Endodermal cell (in vitro differentiated cells): ENCODE data around the gene ANO7. TPM values are rescaled to one million over a fixed set of nuclear protein-coding genes. Genes with fewer than 3 reads are reported as not detected.

Experiments
- DNase-seq: peaks from one replicate; pipeline ENCODE4 v3.0.0-alpha.2; 2017
- H3K27ac ChIP-seq: 2 replicates; pipeline ENCODE4 v1.5.1; 2013; ENCODE audit warnings: mild to moderate bottlenecking, low read depth, low read length, moderate library complexity
- H3K27me3 ChIP-seq: 2 replicates; pipeline ENCODE4 v1.6.1; 2013; ENCODE audit warnings: mild to moderate bottlenecking, low read length, moderate library complexity; ENCODE audit not compliant: insufficient read depth, control insufficient read depth, poor library complexity, severe bottlenecking
- H3K36me3 ChIP-seq: 2 replicates; pipeline ENCODE4 v1.7.0; 2013; ENCODE audit warnings: mild to moderate bottlenecking, low read length, moderate library complexity; ENCODE audit not compliant: control insufficient read depth, insufficient read depth
- H3K4me1 ChIP-seq: one replicate; pipeline ENCODE4 v1.7.0; 2013; ENCODE audit warnings: low read length; ENCODE audit not compliant: control insufficient read depth, insufficient read depth
- H3K4me3 ChIP-seq: 2 replicates; pipeline ENCODE4 v1.5.1; 2013; ENCODE audit warnings: mild to moderate bottlenecking, low read length, moderate library complexity
- H3K9ac ChIP-seq: 2 replicates; pipeline ENCODE4 v1.6.1; 2013; ENCODE audit warnings: mild to moderate bottlenecking, low read length, moderate library complexity; ENCODE audit not compliant: poor library complexity, severe bottlenecking; ENCODE audit errors: extremely low read depth
- H3K9me3 ChIP-seq: 2 replicates; pipeline ENCODE4 v1.6.1; 2013; ENCODE audit warnings: mild to moderate bottlenecking, low read length, moderate library complexity; ENCODE audit not compliant: control insufficient read depth
- H3K27ac Mint-ChIP-seq: 2 replicates; pipeline ENCODE4 v1.8.0; 2020; ENCODE audit warnings: mixed read lengths
- H3K27me3 Mint-ChIP-seq: 2 replicates; pipeline ENCODE4 v1.8.0; 2021; ENCODE audit warnings: mild to moderate bottlenecking, mixed read lengths; ENCODE audit not compliant: insufficient read depth
- H3K36me3 Mint-ChIP-seq: 2 replicates; pipeline ENCODE4 v1.8.0; 2020; ENCODE audit warnings: low read depth, mixed read lengths
- H3K4me1 Mint-ChIP-seq: 2 replicates; pipeline ENCODE4 v1.8.0; 2020; ENCODE audit warnings: mixed read lengths
- H3K4me3 Mint-ChIP-seq: 2 replicates; pipeline ENCODE4 v1.8.0; 2020; ENCODE audit warnings: mild to moderate bottlenecking, moderate library complexity, mixed read lengths
- H3K9me3 Mint-ChIP-seq: 2 replicates; pipeline ENCODE4 v1.8.0; 2020; ENCODE audit warnings: mild to moderate bottlenecking, mixed read lengths
- WGBS, 2 experiments: methylation state at CpG; one replicate each; pipeline versions ENCODE4 v1.1.5 to v1.1.7; 2013; ENCODE audit warnings: missing lambda C conversion rate in 2 of 2, mixed read lengths in 1 of 2; ENCODE audit not compliant: insufficient coverage in 1 of 2, insufficient read length in 1 of 2; 5-methylcytosine and 5-hydroxymethylcytosine counted together
- total RNA-seq, 2 donors: library from RNA; stranded (reverse); fragmentation: NEBNext Ultra II Directional in 1 of 2; extraction: Animal tissue kit (Norgen Biotek cat#: 25700) in 1 of 2; gene quantifications; 2 replicates in 1 of 2; 3 replicates in 1 of 2; pipeline ENCODE4 v1.2.1, GENCODE V29; 2021
- TF ChIP-seq, protein P1 (sequence below): fragments of 200-600 bp; sonication (generic); conservative IDR thresholded peaks from 2 replicates; pipeline ENCODE4 v1.5.0; 2021; ENCODE audit warnings: antibody characterized with exemption, mild to moderate bottlenecking

The ANO7 gene
- total RNA-seq, 2 donors from 2014 or later = 8.1 to 8.5 TPM

DNA sequence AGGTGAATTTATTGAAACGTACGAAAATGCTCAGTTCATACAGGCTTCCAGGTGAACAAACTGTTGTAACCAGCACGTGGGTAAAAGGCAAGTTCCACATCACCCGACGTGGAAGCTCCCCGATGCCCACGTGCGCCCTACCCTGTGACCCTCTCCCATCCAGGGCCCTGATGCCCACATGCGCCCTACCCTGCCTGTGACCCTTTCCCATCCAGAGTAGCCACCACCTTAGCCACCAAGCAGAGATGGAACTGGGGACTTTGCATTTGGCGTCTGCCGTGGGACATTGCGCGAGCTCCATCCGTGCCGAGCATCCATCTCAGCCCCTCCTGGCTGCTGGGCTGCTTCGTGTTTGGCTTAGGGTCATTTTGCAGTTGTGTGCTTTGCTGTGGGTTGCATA lies 37.5 kb downstream of the ANO7 start:
- TF ChIP-seq, protein P1, sequence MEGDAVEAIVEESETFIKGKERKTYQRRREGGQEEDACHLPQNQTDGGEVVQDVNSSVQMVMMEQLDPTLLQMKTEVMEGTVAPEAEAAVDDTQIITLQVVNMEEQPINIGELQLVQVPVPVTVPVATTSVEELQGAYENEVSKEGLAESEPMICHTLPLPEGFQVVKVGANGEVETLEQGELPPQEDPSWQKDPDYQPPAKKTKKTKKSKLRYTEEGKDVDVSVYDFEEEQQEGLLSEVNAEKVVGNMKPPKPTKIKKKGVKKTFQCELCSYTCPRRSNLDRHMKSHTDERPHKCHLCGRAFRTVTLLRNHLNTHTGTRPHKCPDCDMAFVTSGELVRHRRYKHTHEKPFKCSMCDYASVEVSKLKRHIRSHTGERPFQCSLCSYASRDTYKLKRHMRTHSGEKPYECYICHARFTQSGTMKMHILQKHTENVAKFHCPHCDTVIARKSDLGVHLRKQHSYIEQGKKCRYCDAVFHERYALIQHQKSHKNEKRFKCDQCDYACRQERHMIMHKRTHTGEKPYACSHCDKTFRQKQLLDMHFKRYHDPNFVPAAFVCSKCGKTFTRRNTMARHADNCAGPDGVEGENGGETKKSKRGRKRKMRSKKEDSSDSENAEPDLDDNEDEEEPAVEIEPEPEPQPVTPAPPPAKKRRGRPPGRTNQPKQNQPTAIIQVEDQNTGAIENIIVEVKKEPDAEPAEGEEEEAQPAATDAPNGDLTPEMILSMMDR = no peak

DNA sequence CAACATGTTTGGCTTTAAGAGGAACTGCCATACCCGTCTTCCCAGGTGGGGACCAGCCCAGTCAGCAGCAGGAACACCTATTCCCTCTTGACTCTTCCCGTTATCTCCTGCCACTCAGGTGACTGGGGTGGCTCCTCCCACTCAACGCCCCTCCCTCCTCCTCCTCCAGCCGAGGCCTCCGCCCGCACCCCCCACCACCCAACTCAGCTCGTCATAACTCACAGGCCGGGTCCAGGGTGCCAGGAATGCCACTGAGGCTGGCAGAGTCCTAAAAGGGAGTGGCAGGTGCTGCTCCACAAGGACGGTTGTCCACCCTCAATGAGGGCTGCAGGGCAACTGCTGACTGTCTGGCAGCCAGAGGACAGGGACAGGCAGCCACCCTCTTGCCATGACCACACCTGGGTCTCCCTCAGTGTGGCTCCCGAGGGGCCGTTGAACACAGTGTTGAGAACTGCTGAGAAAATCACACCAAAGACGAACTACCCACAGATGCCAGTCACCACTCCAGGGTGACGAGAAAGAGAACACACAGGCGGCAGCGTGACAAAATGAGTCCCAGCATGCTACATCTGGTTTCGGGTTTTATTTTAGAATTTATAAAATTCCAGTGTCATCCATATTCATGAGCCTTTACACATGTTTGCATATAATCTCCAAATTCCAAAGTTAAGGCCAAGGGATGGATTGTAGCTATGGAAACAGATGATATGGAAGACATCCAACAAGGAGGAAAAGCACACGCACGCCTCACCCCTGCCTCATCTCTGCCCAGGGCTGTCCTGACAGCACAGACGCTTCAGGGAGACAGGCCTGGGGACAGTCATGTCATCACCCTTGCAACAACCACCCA lies 38.5 kb downstream of the ANO7 start:
- DNase-seq = no peak
- H3K4me1 Mint-ChIP-seq = no peaks in the 10 kb centered on the region
- Histone ChIP-seq H3K9ac (no peak overlapping the region), H3K27me3 (no peaks in the 10 kb centered on the region), H3K9me3 (no peaks in the 10 kb centered on the region), H3K4me1 (no peaks in the 10 kb centered on the region), H3K4me3 (no peak overlapping the region), H3K36me3 (peaks cover 53% of the 10 kb centered on the region), H3K27ac (no peak overlapping the region)
- no peak overlapping the region for H3K4me3 Mint-ChIP-seq
- 90 to 94% methylated on average over 9 to 19 of the region's 19 CpGs for WGBS, 2 experiments
- TF ChIP-seq, protein P1 = no peak
- no peaks in the 10 kb centered on the region for H3K9me3 Mint-ChIP-seq
- no peak overlapping the region for H3K27ac Mint-ChIP-seq
- peaks cover 63% of the 10 kb centered on the region for H3K36me3 Mint-ChIP-seq
- H3K27me3 Mint-ChIP-seq = no peaks in the 10 kb centered on the region

More for the DNA sequence above, 37.5 kb downstream of the ANO7 start:
- Histone ChIP-seq H3K36me3 (peaks cover 45% of the 10 kb centered on the region), H3K27me3 (no peaks in the 10 kb centered on the region), H3K27ac (no peak overlapping the region), H3K9me3 (no peaks in the 10 kb centered on the region), H3K4me1 (no peaks in the 10 kb centered on the region), H3K9ac (no peak overlapping the region), H3K4me3 (no peak overlapping the region)
- H3K27me3 Mint-ChIP-seq = no peaks in the 10 kb centered on the region
- no peak overlapping the region for H3K4me3 Mint-ChIP-seq
- WGBS, 2 experiments = 95 to 99% methylated on average over 10 to 16 of the region's 16 CpGs
- no peak overlapping the region for H3K27ac Mint-ChIP-seq
- peaks cover 55% of the 10 kb centered on the region for H3K36me3 Mint-ChIP-seq
- no peak for DNase-seq
- no peaks in the 10 kb centered on the region for H3K4me1 Mint-ChIP-seq
- no peaks in the 10 kb centered on the region for H3K9me3 Mint-ChIP-seq

DNA sequence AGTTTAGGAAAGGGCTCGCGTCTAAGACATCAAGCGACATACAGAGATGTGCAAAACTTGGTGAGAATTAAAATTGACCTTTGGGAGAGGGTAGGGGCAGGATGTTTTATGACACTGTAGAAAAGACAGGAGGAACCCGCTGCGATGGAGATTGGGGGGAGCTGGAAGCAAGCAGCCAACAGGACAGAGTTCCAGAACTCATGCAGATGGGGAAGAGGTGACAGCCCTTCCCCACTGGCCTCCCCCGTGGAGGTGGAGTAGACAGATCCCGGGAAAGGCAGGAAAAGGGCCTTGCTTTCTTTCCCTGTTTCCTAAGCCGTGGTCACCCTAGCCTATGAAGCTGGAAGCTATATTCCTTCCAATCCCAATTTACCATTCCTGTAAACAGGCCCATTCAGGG lies 39.1 kb downstream of the ANO7 start:
- H3K27me3 ChIP-seq = no peaks in the 10 kb centered on the region

More for the DNA sequence above, 39.1 kb downstream of the ANO7 start:
- H3K9me3 Mint-ChIP-seq = no peaks in the 10 kb centered on the region
- Histone ChIP-seq H3K9ac (no peak overlapping the region), H3K4me3 (no peak overlapping the region), H3K27ac (no peak overlapping the region), H3K4me1 (no peaks in the 10 kb centered on the region), H3K9me3 (no peaks in the 10 kb centered on the region), H3K36me3 (peaks cover 59% of the 10 kb centered on the region)
- no peaks in the 10 kb centered on the region for H3K4me1 Mint-ChIP-seq
- no peak for DNase-seq
- H3K36me3 Mint-ChIP-seq = peaks cover 64% of the 10 kb centered on the region
- TF ChIP-seq, protein P1 = no peak
- no peak overlapping the region for H3K4me3 Mint-ChIP-seq
- WGBS, 2 experiments = 93 to 96% methylated on average over 5 to 8 of the region's 8 CpGs
- H3K27ac Mint-ChIP-seq = peak overlapping the region; percentile 72
- H3K27me3 Mint-ChIP-seq = no peaks in the 10 kb centered on the region
